T-cell (primary cell): Measurements from ENCODE around the gene E2F4. TPM values are rescaled to one million over a fixed set of nuclear protein-coding genes. Genes with fewer than 3 reads are reported as not detected.

Experiments used
- ATAC-seq, 4 experiments: fragments of 200-7000 bp in 3 of 4; fragments of 150-1000 bp in 1 of 4; cut with Tn5 transposase; replicated peaks in 1 of 4; 1 replicate in 3 of 4; 2 replicates in 1 of 4; pipeline ENCODE4 v1.10.0; 2021; ENCODE audit warnings: moderate library complexity in 3 of 4, mild to moderate bottlenecking in 2 of 4, moderate number of reproducible peaks in 1 of 4
- CTCF ChIA-PET, 2 donors: fragments of 300-600 bp; sonication (Branson Sonifier 250); formaldehyde crosslinking; loops; one replicate each; lab custom pipeline; 2022; ENCODE audit warnings: antibody characterized with exemption in 2 of 2; lab: Charles Lee
- POLR2A ChIA-PET, 2 donors: fragments of 300-600 bp; sonication (Branson Sonifier 250); formaldehyde crosslinking; loops; one replicate each; lab custom pipeline; 2022; ENCODE audit warnings: antibody characterized with exemption in 2 of 2; lab: Charles Lee
- DNase-seq, 35 experiments: peaks; one replicate each; pipeline versions ENCODE4 v3.0.0 to v3.0.0-alpha.2; 2013 to 2023
- H3K27ac ChIP-seq: one replicate; pipeline ENCODE4 v1.5.1; 2013; ENCODE audit warnings: low read length
- H3K27me3 ChIP-seq, 2 experiments: replicated peaks in 1 of 2; 1 replicate in 1 of 2; 2 replicates in 1 of 2; pipeline versions ENCODE4 v1.6.1 to v1.7.0; 2013; ENCODE audit warnings: low read length in 1 of 2, mixed read lengths in 1 of 2; ENCODE audit not compliant: control insufficient read depth in 2 of 2, insufficient read depth in 2 of 2; ENCODE audit errors: extremely low read depth in 1 of 2
- H3K36me3 ChIP-seq, 2 donors: 1 replicate in 1 of 2; 2 replicates in 1 of 2; pipeline versions ENCODE4 v1.6.1 to v1.7.0; 2013; ENCODE audit warnings: low read length in 1 of 2; ENCODE audit not compliant: control insufficient read depth in 2 of 2, insufficient read depth in 1 of 2; ENCODE audit errors: extremely low read depth in 1 of 2
- H3K4me1 ChIP-seq, 2 experiments: 1 replicate in 1 of 2; 2 replicates in 1 of 2; pipeline versions ENCODE4 v1.6.1 to v1.7.0; 2013; ENCODE audit warnings: low read length in 2 of 2, mixed read lengths in 1 of 2; ENCODE audit not compliant: insufficient read depth in 2 of 2, control insufficient read depth in 1 of 2; ENCODE audit errors: extremely low read depth in 1 of 2
- H3K4me3 ChIP-seq, 2 donors: 1 replicate in 1 of 2; 2 replicates in 1 of 2; pipeline versions ENCODE4 v1.5.1 to v1.7.0; 2013; ENCODE audit warnings: mild to moderate bottlenecking in 2 of 2, low read length in 1 of 2, moderate library complexity in 1 of 2; ENCODE audit not compliant: control insufficient read depth in 1 of 2; ENCODE audit errors: extremely low read depth in 1 of 2
- H3K9me3 ChIP-seq: 2 replicates; pipeline ENCODE4 v1.7.0; 2013
- H3K27ac Mint-ChIP-seq, 2 donors: one replicate each; pipeline ENCODE4 v1.8.0; 2020 to 2021; ENCODE audit warnings: mild to moderate bottlenecking in 2 of 2, mixed read lengths in 2 of 2
- H3K27me3 Mint-ChIP-seq, 2 donors: one replicate each; pipeline ENCODE4 v1.8.0; 2021 to 2022; ENCODE audit warnings: mixed read lengths in 2 of 2
- H3K36me3 Mint-ChIP-seq: one replicate; pipeline ENCODE4 v1.8.0; 2021; ENCODE audit warnings: mixed read lengths
- H3K4me1 Mint-ChIP-seq, 3 donors: one replicate each; pipeline ENCODE4 v1.8.0; 2020 to 2022; ENCODE audit warnings: mixed read lengths in 3 of 3, mild to moderate bottlenecking in 1 of 3
- H3K4me3 Mint-ChIP-seq, 3 donors: one replicate each; pipeline ENCODE4 v1.8.0; 2020 to 2022; ENCODE audit warnings: mild to moderate bottlenecking in 3 of 3, mixed read lengths in 3 of 3, moderate library complexity in 3 of 3
- H3K9me3 Mint-ChIP-seq, 3 donors: one replicate each; pipeline ENCODE4 v1.8.0; 2020 to 2022; ENCODE audit warnings: mixed read lengths in 3 of 3
- WGBS: methylation state at CpG from one replicate; pipeline ENCODE4 v1.1.5; 2013; ENCODE audit warnings: missing lambda C conversion rate; ENCODE audit not compliant: insufficient coverage; 5-methylcytosine and 5-hydroxymethylcytosine counted together
- total RNA-seq, 35 experiments: library from RNA in 6 of 35; stranded (reverse) in 6 of 35; fragments of 120-200 nt in 1 of 35; gene quantifications; one replicate each; pipeline versions ENCODE4 v1.2.1 to v1.2.4 and lab custom pipeline; 2013 to 2026

The E2F4 gene
- total RNA-seq, 5 donors from 2014 or later (not counting 1 experiment from before 2014, with no cell fraction given) = 59.4 to 97.1 (median 83.1) TPM

GRCh38 chr16:67190448-67191399 is 1.2 kb upstream of the E2F4 start:
- ChIA-PET POLR2A (no interaction called here), CTCF (interaction anchor here (0.5 to 0.7 kb wide), 2 partner anchors 23 to 365 kb away, joined by 3 read pairs; no protein-coding TSS in a partner anchor)
- Mint-ChIP-seq H3K9me3 (no peaks in the 10 kb centered on the region), H3K4me3 (peak overlapping the region in 2 of 3 donors; percentile 87 to 91), H3K27me3 (no peaks in the 10 kb centered on the region), H3K4me1 (peaks cover 29 to 42% (median 34%) of the 10 kb centered on the region in 3 donors), H3K27ac (peak overlapping the region in 1 of 2 donors; percentile 81), H3K36me3 (peaks cover 6% of the 10 kb centered on the region)
- peaks cover 8 to 21% of the 10 kb centered on the region in 2 donors for H3K36me3 ChIP-seq
- no peak overlapping the region for H3K27ac ChIP-seq
- ATAC-seq (no peak), DNase-seq (no peak)
- peaks cover 5 to 43% of the 10 kb centered on the region in 2 experiments for H3K4me1 ChIP-seq
- H3K27me3 ChIP-seq = peaks cover 0 to 28% of the 10 kb centered on the region in 2 experiments
- 93% methylated on average over 4 of the region's 13 CpGs for WGBS
- no peak overlapping the region for H3K4me3 ChIP-seq
- H3K9me3 ChIP-seq = no peaks in the 10 kb centered on the region

GRCh38 chr16:67191411-67191994 is 452 bp upstream of the E2F4 start:
- Mint-ChIP-seq H3K4me3 (peak overlapping the region; percentile 78 to 91 (median 87)), H3K27me3 (no peaks in the 10 kb centered on the region), H3K4me1 (peaks cover 36 to 47% (median 37%) of the 10 kb centered on the region in 3 donors), H3K36me3 (peaks cover 14% of the 10 kb centered on the region), H3K9me3 (no peaks in the 10 kb centered on the region), H3K27ac (peak overlapping the region; percentile 71 to 81)
- peaks cover 5 to 47% of the 10 kb centered on the region in 2 experiments for H3K4me1 ChIP-seq
- peaks cover 0 to 24% of the 10 kb centered on the region in 2 experiments for H3K27me3 ChIP-seq
- peak in 1 of 4 experiments; percentile 55 for ATAC-seq
- peak overlapping the region; percentile 88 to 98 for H3K4me3 ChIP-seq
- ChIA-PET CTCF (no interaction called here), POLR2A (no interaction called here)
- DNase-seq = no peak
- peak overlapping the region; percentile 11 for H3K27ac ChIP-seq
- no peaks in the 10 kb centered on the region for H3K9me3 ChIP-seq
- WGBS = 26% methylated on average over 6 of the region's 9 CpGs
- peaks cover 8 to 29% of the 10 kb centered on the region in 2 donors for H3K36me3 ChIP-seq

GRCh38 chr16:67192781-67193361 is 916 bp downstream of the E2F4 start:
- peaks cover 23% of the 10 kb centered on the region for H3K36me3 Mint-ChIP-seq
- peaks cover 11 to 43% of the 10 kb centered on the region in 2 donors for H3K36me3 ChIP-seq
- H3K4me3 Mint-ChIP-seq = peak overlapping the region; percentile 78 to 91 (median 87)
- peak overlapping the region; percentile 88 to 98 for H3K4me3 ChIP-seq
- POLR2A ChIA-PET = no interaction called here
- DNase-seq = peak in 2 of 35 experiments; percentile 23 to 28
- peaks cover 42 to 56% (median 43%) of the 10 kb centered on the region in 3 donors for H3K4me1 Mint-ChIP-seq
- ATAC-seq = no peak
- CTCF ChIA-PET = interaction anchor here (0.6 to 0.7 kb wide), 2 partner anchors 288 to 293 kb away, joined by 3 read pairs; partner anchors contain the start of gene ATP6V0D1 (in 1 of the 2)
- H3K9me3 ChIP-seq = no peaks in the 10 kb centered on the region
- H3K4me1 ChIP-seq = peaks cover 5 to 57% of the 10 kb centered on the region in 2 experiments
- WGBS = 23% methylated on average over 13 of the region's 17 CpGs
- no peaks in the 10 kb centered on the region for H3K9me3 Mint-ChIP-seq
- peak overlapping the region; percentile 74 for H3K27ac ChIP-seq
- peak overlapping the region; percentile 67 to 79 for H3K27ac Mint-ChIP-seq
- no peaks in the 10 kb centered on the region for H3K27me3 Mint-ChIP-seq
- peaks cover 0 to 11% of the 10 kb centered on the region in 2 experiments for H3K27me3 ChIP-seq

GRCh38 chr16:67193536-67193935 is 1.6 kb downstream of the E2F4 start:
- Mint-ChIP-seq H3K27ac (peak overlapping the region; percentile 67 to 79), H3K4me3 (peak overlapping the region; percentile 78 to 91 (median 87)), H3K27me3 (no peaks in the 10 kb centered on the region), H3K9me3 (no peaks in the 10 kb centered on the region), H3K4me1 (peaks cover 42 to 56% (median 43%) of the 10 kb centered on the region in 3 donors), H3K36me3 (peaks cover 23% of the 10 kb centered on the region)
- H3K9me3 ChIP-seq = no peaks in the 10 kb centered on the region
- peaks cover 0 to 9% of the 10 kb centered on the region in 2 experiments for H3K27me3 ChIP-seq
- DNase-seq = no peak
- H3K4me3 ChIP-seq = peak overlapping the region in 1 of 2 donors; percentile 33
- POLR2A ChIA-PET = no interaction called here
- CTCF ChIA-PET = interaction anchor here (0.7 kb wide), 2 partner anchors 22 to 140 kb away, joined by 3 to 5 read pairs; no protein-coding TSS in a partner anchor
- H3K36me3 ChIP-seq = peaks cover 18 to 49% of the 10 kb centered on the region in 2 donors
- peaks cover 5 to 57% of the 10 kb centered on the region in 2 experiments for H3K4me1 ChIP-seq
- no peak for ATAC-seq
- peak overlapping the region; percentile 74 for H3K27ac ChIP-seq

GRCh38 chr16:67194260-67194659 is 2.3 kb downstream of the E2F4 start:
- no peak for ATAC-seq
- WGBS = 100% methylated on average over 3 of the region's 6 CpGs
- peak overlapping the region in 1 of 2 donors; percentile 28 for H3K27ac Mint-ChIP-seq
- no peak overlapping the region for H3K27ac ChIP-seq
- DNase-seq = no peak
- H3K4me3 ChIP-seq = no peak overlapping the region
- H3K9me3 Mint-ChIP-seq = no peaks in the 10 kb centered on the region
- H3K9me3 ChIP-seq = no peaks in the 10 kb centered on the region
- ChIA-PET CTCF (interaction anchor here (0.7 kb wide), 2 partner anchors 21 to 141 kb away, joined by 3 to 5 read pairs; no protein-coding TSS in a partner anchor), POLR2A (interaction anchor here in 1 of 2 donors (0.6 kb wide), 1 partner anchor 312 kb away, joined by 3 read pairs; no protein-coding TSS in a partner anchor)
- no peaks in the 10 kb centered on the region for H3K27me3 Mint-ChIP-seq
- peaks cover 5 to 57% of the 10 kb centered on the region in 2 experiments for H3K4me1 ChIP-seq
- H3K4me1 Mint-ChIP-seq = peaks cover 42 to 56% (median 43%) of the 10 kb centered on the region in 3 donors
- H3K27me3 ChIP-seq = peaks cover 0 to 5% of the 10 kb centered on the region in 2 experiments
- H3K36me3 Mint-ChIP-seq = peaks cover 23% of the 10 kb centered on the region
- H3K36me3 ChIP-seq = peaks cover 18 to 49% of the 10 kb centered on the region in 2 donors
- peak overlapping the region; percentile 39 to 91 (median 87) for H3K4me3 Mint-ChIP-seq
